HG02759 (cell line): Measurements from ENCODE around the gene B3GALT6.
A peak's percentile ranks its signal among the peaks of the same experiment; 100 is the strongest.

Experiments used
- ATAC-seq: cut with Tn5 transposase; IDR thresholded peaks from one replicate; pipeline ENCODE4 v1.9.1; 2021; ENCODE audit warnings: mild to moderate bottlenecking, moderate library complexity; ENCODE audit not compliant: unreplicated experiment

Gene B3GALT6

GRCh38 chr1:1200876-1201810 is 30.9 kb upstream of the B3GALT6 start:
- ATAC-seq: peak; percentile 50

GRCh38 chr1:1202831-1203560 is 29.0 kb upstream of the B3GALT6 start:
- no peak for ATAC-seq

GRCh38 chr1:1203561-1204424 is 28.2 kb upstream of the B3GALT6 start:
- no peak for ATAC-seq

- no peak for ATAC-seq
Observed at GRCh38 chr1:1204425-1204920, 27.6 kb upstream of the B3GALT6 start.

GRCh38 chr1:1204998-1205768 is 26.9 kb upstream of the B3GALT6 start:
- ATAC-seq: no peak

- no peak for ATAC-seq
Observed at GRCh38 chr1:1205769-1206375, 26.2 kb upstream of the B3GALT6 start.

- no peak for ATAC-seq
Observed at GRCh38 chr1:1206376-1206965, 25.6 kb upstream of the B3GALT6 start, which contains the start of gene TNFRSF18. Gene TNFRSF18, minus strand, starts transcription at chr1:1206592. Its CDS starts 21 bp downstream, at chr1:1206571.

GRCh38 chr1:1206966-1207531 is 25.0 kb upstream of the B3GALT6 start:
- ATAC-seq: no peak

GRCh38 chr1:1207571-1207892 is 24.5 kb upstream of the B3GALT6 start:
- ATAC-seq: no peak

- ATAC-seq: no peak
Observed at GRCh38 chr1:1208713-1209433, 23.2 kb upstream of the B3GALT6 start.

- no peak for ATAC-seq
Observed at GRCh38 chr1:1210726-1211540, 21.1 kb upstream of the B3GALT6 start.

GRCh38 chr1:1211541-1212441 is 20.2 kb upstream of the B3GALT6 start:
- ATAC-seq: no peak

GRCh38 chr1:1212780-1213344 is 19.2 kb upstream of the B3GALT6 start:
- no peak for ATAC-seq

- ATAC-seq: no peak
Observed at GRCh38 chr1:1213345-1214265, 18.4 kb upstream of the B3GALT6 start, which contains the start of gene TNFRSF4. Gene TNFRSF4, minus strand, starts transcription at chr1:1214153. Its CDS starts 26 bp downstream, at chr1:1214127.

GRCh38 chr1:1215080-1215676 is 16.9 kb upstream of the B3GALT6 start:
- no peak for ATAC-seq
